HG03025 (cell line): ENCODE data around the gene COL1A1.

Experiments
- ATAC-seq: cut with Tn5 transposase; IDR thresholded peaks from one replicate; pipeline ENCODE4 v1.9.1; 2021; ENCODE audit warnings: mild to moderate bottlenecking, moderate library complexity; ENCODE audit not compliant: unreplicated experiment, low FRiP score

Gene COL1A1

GRCh38 chr17:50203086-50203485, 1.7 kb upstream of the COL1A1 start:
- ATAC-seq: no peak

DNA sequence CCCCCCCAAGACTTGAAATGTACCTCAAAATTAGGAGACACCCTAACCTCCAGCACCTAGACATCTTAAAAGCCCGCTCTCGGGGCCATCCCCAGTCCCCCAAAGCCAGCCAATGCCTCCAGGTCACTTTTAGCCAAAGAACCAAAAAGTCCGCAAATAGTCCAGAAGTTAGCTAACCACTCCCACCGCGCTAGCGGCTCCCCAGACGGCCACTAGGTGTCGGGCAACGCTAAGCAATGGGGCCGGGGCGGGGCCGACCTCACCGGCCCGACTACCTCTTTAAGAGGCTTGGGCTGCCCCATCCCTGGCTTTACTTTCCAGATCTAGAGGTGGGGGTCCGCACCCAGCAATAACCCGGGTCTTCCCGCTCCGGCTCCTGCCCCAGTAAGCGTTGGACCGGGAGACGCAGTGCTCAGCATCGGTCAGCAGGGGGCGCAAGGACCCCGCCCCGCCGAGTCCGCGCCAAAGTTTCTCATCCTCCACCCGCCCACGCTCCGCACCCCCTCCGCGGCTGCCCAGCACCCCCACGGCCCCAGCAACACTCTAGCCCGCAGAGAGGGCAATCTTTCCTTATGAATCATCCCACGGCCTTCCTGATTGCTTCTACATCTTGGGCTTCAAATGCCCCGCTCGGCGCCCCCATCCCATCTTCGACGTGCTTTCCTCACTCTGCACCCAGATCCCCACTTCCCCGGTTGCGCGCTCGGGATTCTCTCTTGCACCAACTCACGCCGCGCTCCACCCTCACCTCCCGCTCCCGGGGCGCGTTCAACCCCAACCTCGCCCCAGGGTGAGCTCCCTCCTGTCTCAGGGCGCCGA, 765 bp downstream of the COL1A1 start:
- no peak for ATAC-seq

GRCh38 chr17:50199803-50200456, 1.5 kb downstream of the COL1A1 start:
- no peak for ATAC-seq

DNA sequence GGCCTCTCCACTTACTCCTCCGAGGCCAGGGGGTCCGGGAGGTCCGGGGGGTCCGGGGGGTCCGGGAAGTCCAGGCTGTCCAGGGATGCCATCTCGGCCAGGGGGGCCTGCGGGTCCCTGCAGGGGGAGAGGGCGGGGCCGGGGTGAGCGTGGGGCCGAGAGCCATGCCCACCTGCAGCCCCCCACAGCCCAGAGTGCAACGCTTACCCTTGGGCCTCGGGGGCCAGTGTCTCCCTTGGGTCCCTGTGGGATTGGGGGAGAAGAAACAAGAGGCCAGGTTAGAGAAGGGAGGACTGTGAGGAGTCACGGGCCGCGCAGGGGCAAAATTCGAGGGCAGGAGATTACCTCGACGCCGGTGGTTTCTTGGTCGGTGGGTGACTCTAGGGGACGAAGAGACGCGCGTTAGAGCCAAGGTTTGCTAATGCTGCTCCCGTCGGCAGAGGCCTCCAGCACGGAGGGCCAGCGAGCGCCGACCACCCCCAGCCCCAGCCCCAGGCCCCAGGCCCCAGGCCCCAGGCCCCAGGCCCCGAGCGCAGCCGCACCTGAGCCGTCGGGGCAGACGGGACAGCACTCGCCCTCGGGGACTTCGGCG, 2.1 kb downstream of the COL1A1 start:
- no peak for ATAC-seq

GRCh38 chr17:50198026-50198669, 3.3 kb downstream of the COL1A1 start:
- no peak for ATAC-seq

- no peak for ATAC-seq
These were observed 4.6 kb downstream of the COL1A1 start for GRCh38 chr17:50196826-50197225.

DNA sequence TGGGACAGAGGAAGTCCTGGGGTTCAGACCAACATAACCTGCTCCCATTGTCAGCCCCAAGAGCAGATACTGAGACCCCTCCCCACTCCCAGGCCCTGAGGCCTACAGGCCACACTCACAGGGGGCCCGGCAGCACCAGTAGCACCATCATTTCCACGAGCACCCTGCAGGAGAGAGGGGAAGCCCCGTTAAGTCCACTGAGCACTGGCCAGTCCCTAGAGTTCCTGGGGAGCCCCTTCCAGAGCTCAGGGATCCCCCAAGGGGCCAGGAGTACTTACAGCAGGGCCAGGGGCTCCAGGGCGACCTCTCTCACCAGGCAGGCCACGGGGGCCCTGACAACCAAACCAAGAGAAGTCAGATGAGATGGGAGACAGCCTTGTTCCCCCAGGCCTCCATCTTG, 5.4 kb downstream of the COL1A1 start:
- ATAC-seq: no peak

DNA sequence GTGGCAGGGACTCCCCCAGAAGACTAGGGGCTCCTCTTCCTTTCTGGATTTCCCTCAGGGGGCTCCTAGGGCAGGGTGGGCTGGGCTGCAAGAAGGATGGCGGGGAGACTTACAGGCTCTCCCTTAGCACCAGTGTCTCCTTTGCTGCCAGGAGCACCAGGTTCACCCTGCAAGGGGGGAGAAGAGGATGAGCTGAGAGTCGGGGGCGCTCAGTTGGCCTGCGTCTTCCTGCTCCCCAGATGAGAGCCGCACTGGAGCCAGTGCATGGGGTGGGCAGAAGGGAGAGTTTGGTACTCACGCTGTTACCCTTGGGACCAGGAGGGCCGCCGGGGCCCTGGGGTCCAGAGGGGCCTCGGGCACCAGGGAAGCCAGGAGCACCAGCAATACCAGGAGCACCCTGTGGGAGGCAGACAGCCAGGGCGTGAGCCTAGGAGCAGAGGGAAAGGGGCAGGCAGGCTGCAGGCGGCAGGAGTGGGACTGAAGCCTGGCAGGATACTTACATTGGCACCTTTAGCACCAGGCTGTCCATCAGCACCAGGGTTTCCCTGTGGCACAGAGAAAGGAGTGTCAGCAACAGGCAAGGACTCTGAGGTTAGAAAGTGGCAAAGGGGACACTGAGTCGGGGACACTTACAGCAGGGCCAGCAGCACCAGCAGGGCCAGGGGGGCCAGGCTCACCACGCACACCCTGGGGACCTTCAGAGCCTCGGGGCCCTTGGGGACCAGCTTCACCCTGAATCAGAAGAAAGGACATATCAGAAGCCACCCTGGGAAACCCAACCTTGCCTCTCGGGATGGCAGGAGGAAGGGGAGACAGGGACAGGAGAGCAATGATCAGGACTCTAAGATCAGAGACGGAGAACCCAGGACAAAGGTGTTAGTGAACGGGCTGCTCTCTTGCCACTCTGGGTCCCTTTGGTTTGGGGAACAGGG, 6.2 kb downstream of the COL1A1 start:
- no peak for ATAC-seq

DNA sequence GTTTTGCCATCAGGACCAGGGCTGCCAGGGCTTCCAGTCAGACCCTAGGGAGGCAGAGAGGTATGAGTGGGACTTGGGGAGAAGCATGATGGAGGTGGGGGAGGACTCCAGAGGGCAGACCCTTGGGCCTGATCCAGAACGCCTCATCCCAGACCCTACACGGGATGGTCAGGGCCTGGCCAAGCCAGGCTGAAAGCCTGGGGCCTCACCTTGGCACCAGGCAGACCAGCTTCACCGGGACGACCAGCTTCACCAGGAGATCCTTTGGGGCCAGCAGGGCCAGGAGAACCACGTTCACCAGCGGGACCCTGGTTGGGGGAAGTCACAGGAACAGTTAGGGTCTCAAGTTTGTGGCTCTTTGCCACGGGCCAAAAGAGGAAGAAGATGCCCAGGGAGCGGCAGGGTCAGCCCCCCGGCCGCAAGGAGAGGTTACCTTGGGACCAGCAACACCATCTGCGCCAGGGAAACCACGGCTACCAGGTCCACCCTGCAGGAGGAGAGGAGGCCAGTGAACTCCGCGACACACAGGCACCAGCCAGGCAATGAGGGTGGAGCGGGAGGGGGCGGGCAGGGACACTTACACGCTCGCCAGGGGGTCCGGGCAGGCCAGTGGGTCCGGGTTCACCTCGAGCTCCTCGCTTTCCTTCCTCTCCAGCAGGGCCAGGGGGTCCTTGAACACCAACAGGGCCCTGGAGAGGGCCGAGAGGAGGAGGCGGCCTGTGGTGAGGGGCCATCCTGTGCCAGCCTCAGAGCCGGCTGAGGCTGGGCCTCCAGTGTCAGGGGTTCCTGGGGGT, 7.1 kb downstream of the COL1A1 start:
- ATAC-seq: no peak

GRCh38 chr17:50192618-50193291, 8.7 kb downstream of the COL1A1 start:
- ATAC-seq: no peak

GRCh38 chr17:50192144-50192617, 9.2 kb downstream of the COL1A1 start:
- no peak for ATAC-seq

- ATAC-seq: no peak
These were observed 9.9 kb downstream of the COL1A1 start for GRCh38 chr17:50191359-50192143.

DNA sequence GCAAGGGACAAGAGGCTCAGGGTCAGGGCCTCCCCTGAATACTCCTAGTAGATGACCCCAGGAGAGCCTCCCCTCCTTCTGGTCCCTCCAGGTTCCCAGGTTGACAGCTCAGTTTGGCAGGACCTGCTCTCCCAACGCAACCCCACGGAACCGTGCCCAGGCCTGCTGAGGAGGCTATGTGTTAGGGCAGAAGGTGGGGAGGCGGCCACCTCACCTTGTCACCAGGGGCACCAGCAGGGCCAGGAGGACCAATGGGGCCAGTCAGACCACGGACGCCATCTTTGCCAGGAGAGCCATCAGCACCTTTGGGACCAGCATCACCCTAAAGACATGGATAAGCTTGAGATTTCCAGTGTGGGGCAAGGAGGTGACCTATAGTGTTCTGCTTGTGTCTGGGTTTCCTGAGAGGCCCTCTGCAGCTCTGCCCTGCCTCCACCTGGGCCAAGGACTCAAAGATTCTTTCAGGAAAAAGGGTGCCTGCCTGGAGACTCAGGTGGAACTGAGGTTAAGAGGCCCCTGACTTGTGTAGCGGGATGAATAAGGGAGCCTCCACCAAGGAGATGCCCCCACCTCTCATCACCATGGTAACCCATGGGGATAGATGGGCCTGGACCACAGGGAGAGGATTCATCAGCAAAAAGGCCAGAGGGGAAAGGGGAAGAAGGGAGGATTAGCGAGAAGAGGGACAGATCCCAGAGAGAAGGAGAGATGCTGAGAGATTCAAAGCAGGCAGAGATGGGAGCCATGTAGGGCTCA, 10.7 kb downstream of the COL1A1 start:
- no peak for ATAC-seq

DNA sequence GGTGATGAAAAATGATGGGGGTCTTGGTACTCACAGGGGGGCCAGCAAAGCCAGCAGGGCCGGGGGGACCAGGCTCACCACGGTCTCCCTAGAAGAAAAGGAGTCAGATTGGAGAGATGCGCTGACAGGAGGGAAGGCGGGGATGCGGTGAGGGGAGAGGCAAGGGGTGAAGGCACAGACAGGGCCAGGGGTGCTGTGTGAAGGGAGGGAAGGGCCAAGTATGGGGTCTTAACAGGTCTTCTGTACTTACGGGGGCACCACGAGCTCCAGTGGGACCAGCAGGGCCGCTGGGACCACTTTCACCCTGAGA, 11.2 kb downstream of the COL1A1 start:
- ATAC-seq: no peak

- no peak for ATAC-seq
These were observed 11.7 kb downstream of the COL1A1 start for GRCh38 chr17:50189550-50190292.

GRCh38 chr17:50188921-50189549, 12.4 kb downstream of the COL1A1 start:
- ATAC-seq: no peak
